ENCODE data around the gene ZNF80.
"Not testable (repeated sequence)": the region's sequence is repeated elsewhere in the genome, so short reads cannot be mapped to it uniquely, and the experiment has no call there.

GRCh38 chr3:114238146-114238785 is 888 bp upstream of the ZNF80 start:
- TF ChIP-seq, protein P1, sequence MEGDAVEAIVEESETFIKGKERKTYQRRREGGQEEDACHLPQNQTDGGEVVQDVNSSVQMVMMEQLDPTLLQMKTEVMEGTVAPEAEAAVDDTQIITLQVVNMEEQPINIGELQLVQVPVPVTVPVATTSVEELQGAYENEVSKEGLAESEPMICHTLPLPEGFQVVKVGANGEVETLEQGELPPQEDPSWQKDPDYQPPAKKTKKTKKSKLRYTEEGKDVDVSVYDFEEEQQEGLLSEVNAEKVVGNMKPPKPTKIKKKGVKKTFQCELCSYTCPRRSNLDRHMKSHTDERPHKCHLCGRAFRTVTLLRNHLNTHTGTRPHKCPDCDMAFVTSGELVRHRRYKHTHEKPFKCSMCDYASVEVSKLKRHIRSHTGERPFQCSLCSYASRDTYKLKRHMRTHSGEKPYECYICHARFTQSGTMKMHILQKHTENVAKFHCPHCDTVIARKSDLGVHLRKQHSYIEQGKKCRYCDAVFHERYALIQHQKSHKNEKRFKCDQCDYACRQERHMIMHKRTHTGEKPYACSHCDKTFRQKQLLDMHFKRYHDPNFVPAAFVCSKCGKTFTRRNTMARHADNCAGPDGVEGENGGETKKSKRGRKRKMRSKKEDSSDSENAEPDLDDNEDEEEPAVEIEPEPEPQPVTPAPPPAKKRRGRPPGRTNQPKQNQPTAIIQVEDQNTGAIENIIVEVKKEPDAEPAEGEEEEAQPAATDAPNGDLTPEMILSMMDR (optimal IDR thresholded peaks at IDR 0.05 in 1 of 3, IDR thresholded peaks at IDR 0.05 in 1 of 3, conservative IDR thresholded peaks at IDR 0.05 in 1 of 3; ENCODE audit: extremely low read depth in 1 of 3, insufficient read depth in 2 of 3, low read length in 3 of 3) = not testable (repeated sequence)
- TF ChIP-seq EZH2 (IDR thresholded peaks at IDR 0.05; ENCODE audit: low read length) = not testable (repeated sequence)

All from keratinocyte (primary cell).